GM19452 (cell line): Measurements from ENCODE around the gene MXD3.
"Not testable (repeated sequence)": the region's sequence is repeated elsewhere in the genome, so short reads cannot be mapped to it uniquely, and the experiment has no call there.

ENCODE experiments used
- ATAC-seq: cut with Tn5 transposase; IDR thresholded peaks from one replicate; pipeline ENCODE4 v1.9.1; 2021; ENCODE audit not compliant: unreplicated experiment

MXD3 gene

DNA sequence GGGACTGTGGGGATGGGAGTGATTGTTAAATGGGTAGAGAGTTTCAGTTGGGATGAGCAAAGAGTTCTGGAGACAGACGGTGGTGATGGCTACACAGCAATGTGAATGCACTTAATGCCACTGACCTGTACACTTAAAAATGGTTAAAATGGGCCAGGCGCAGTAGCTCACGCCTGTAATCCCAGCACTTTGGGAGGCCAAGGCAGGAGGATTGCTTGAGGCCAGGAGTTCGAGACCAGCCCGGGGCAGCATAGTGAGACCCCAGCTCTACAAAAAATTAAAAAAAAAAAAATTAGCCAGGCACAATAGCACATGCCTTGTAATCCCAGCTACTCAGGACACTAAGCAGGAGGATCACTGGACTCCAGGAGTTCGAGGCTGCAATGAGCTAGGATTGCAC is 32.1 kb upstream of the MXD3 start:
- ATAC-seq: no peak

DNA sequence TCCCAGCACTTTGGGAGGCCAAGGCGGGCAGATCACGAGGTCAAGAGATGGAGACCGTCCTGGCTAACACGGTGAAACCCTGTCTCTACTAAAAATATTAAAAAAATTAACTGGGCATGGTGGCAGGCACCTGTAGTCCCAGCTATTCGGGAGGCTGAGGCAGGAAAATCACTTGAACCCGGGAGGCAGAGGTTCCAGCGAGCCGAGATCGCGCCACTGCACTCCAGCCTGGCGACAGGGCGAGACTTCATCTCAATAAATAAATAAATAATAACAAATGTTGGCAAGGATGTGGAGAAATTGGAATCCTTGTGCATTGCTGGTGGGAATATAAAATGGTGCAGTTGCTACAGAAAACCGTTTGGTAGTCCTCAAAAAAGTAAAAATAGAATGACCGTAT is 31.3 kb upstream of the MXD3 start:
- not testable (repeated sequence) for ATAC-seq

DNA sequence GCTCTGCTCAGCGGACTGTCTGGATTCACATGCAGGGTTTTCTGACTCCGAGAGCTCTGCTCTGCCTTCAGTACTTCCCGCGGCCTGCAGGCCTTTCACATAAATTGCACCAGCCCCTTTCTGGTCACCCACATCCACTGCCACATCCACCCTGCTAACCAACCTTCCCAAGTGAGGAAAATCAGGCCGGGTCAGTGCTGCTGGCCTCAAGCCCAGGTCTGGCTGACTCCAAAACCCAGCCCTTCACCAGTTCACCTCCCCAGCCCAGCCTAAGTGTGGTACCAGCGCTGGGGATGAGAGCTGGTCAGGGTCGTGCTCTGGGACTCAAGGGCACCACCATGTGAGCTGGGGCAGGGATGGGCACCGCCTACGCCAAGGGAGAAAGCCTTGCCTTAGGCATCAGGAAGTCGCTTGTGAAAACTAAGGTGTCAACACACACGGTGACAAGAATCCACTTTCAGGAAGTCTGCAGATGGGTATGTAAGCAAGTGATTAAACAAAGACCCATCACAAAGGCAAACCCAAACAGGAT is 27.5 kb upstream of the MXD3 start:
- no peak for ATAC-seq

DNA sequence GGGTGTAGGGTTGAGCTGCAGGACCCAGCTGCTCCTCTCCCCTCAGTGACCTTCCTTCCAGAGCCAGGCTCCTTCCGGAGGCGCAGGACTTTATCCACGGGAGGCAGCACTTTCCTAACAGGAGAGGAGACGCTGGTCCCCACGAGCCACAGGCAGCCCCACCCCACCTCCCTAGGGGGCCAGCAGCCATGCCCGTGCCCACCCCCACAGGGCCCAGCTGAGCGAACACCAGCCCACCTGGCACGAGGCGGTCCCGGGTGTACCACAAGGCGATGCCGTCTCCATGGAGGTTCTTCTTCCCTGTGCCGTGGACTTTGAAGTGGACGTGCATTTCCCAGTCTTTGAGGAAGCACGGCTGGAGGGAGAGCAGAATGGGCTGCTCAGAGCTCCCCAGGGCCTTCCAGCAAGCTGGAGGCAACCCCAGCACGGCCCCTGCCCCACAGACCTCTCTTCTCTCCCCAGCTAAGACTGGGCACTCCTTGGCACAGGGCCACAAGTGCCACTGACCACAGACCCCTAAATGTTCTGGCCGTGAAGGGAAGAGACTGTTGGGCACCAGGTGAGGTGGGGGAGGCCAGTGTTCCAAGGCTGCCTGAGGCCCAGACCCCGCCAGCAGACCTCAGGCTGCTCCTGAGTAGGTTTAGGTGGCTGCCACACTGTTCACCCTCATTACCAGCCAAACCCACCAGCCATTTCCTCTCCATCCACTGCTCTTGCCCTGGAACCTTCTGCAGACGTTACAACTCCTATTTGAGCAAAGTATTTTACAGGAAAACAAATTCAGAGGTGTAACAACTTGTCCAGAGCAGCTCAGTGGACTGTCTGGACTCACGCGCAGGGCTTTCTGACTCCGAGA is 26.8 kb upstream of the MXD3 start:
- ATAC-seq: no peak

DNA sequence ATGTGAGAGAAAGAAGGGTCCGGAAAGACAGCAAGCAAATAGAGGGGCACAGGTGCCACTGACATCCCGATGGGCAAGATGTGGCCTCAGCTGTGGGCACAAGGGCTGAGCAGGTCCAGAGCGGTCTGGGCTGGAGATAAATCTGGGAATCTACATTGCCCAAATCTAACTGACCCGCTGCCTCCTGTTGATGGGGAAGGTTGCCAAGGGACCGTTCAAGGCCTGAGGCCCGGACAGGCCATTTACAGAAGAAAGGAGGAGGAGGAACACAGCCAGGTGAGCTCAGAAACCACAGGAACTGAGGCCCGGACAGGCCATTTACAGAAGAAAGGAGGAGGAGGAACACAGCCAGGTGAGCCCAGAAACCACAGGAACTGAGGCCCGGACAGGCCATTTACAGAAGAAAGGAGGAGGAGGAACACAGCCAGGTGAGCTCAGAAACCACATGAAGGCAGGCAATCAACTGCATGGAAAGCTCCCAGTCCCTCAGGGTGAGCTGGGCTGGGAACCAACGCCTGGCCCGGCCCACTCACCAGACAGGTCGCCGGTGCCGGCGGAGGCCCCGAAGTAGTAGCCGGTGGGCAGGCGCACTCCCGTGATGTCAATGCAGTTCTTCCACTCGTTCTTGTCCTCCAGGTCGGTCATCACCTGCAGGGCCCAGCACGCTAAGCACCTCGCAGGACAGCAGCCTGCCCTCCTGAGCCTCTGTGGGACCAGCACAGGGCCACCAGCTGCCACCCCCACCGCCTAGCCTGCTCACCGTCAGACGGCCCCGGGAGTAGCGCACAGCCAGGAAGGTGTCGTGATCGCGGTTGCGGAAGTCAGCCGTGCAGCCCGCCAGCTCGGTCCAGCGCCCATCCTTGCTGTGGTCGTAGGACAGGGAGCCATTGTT is 25.2 kb upstream of the MXD3 start:
- no peak for ATAC-seq

DNA sequence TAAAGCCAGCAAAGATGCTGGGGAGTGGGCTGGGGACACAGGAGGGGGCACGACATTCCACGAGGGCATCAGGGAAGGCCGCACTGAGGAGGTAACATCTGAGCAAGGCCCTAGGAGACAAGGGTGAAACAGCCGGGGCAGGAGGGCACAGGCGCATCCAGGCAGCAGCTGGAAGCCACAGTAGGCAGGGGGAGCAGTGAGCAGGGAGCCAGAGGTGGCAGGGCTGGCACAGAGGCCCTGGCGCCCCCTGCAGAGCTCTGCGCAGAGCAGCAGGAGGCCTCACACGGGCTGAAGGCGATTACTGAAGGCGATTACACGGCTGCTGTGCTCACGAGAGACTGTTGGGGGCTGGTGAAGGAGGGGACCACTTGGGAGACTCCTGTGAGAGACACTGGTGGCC is 24.4 kb upstream of the MXD3 start:
- no peak for ATAC-seq

DNA sequence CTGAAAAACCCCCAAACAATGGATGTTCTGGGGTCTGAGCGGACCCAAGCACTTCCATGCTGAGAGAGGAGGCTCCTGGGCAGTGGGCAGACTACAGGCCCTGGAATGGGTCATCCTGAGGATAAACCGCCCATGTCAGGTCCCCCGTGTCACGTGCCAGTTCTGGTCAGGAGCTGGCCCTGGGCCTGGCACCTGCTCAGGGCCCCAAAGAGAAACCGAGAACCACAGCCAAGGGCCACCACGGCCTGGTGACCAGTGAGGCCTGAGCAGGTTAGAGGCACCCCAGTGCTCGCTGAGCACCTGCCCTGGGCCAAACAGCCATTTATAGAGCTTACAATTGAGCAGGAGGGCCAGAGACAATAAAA is 24.0 kb upstream of the MXD3 start:
- ATAC-seq: no peak

DNA sequence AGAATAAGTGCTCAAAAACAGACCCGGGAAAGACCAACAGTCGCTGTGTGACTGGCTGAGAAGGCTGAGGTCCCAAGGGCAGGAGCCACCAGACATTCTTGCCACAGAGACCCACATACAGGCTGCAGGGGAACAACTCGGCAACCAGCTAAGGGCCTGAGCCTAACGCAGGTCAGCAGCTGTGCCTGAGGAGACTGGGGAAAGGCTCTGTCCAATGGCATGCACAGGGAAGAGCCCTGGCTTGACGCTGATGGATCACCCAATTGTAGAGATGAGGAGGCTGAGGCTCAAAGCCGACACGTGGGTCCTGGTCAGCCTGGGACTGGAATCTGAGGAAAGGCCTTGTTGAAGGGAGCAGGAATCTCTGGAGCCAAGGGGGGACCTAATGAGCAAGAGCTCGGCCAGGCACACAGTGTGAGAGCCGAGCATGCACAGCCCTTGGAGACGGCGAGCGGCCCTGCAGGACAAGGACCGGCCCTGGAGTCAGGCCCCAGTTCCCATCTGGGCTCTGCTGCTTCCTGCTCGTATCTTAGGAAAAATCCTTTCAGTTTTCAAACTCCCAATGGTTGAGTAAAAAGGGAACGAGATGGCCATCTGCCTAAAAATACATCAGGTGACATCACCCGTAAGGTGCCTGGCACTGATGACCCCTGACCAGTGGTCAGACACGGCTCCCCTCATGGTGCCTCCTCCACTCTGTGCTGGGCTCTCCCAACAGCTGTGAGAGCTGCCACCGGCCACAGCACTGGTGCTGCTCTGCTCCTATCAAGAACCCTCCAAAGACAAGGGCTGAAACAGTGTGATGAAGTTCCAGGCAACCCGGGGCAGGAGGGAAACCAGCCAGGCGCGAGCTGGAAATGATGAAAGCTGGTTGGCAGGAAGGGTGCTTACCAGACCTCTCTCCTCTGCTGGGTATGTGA is 23.3 kb upstream of the MXD3 start:
- ATAC-seq: no peak

DNA sequence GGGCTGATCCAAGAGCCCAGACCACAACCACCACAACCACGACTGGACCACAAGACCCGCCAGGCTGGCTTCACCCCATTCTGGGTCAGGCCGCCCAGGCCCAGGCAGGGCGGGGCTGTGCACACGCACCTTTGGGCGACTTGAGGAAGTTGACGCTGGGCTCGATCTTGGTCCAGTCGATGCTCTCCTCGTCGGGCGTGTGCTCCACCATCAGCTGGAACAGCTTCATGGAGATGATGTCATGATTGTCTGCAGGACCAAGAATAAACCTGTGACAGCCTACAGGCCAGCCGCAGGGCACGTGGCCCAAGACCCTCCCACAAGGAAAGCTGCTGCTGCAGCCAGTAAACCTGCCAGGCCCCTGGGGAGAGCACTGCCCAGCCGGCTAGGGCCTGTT is 22.5 kb upstream of the MXD3 start:
- ATAC-seq: no peak

DNA sequence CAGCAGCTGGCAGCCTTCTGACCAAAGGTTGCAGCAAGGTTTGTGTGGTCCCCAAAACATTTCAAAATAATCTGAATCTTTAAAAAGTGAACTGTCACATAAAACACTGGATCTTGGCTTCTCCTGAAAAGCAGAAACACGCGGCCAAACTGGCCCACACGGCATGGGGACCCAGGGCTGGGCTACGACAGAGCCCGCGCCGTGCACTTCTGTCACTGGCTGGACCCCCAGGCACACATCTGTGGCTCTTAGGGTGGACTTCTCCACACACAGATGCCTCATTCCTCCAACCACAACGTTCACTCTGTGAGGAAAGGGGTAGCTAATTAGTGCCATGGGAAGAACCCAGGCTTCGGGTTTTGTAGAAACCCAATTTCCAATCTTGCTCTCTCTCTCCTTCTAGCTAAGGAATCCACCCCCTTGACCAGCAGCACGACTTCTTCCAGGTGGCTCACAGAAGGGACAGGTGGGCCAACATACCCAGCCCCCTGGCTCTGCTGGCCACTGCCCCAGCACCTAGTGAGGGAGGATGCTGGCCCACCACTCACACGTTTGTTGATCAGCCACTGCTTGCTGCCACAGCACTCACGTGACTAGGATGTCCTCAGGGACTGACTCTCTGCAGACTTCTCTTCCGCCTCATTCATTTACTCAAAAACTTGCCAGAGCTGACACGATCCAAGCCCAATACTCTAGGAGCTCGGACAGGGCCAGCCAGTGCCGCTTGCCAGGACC is 21.9 kb upstream of the MXD3 start:
- ATAC-seq: no peak

DNA sequence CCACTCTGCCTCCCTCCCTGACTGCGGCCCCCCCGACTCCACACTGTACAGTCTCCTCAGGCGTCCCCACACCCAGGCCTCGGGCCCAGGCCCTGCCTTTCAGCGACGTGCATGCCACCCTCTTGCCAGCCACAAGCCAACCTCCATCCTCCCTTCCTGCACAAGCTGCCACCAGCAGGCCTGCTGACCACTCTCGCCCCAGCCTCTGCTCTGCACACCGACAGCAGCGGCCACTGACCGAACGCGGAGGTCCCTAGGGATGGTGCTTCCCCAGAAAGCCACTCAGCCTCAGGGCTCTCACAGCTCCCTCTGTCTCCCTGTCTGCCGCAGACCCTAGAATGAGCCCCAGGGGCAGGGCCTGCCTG is 21.2 kb upstream of the MXD3 start:
- no peak for ATAC-seq

DNA sequence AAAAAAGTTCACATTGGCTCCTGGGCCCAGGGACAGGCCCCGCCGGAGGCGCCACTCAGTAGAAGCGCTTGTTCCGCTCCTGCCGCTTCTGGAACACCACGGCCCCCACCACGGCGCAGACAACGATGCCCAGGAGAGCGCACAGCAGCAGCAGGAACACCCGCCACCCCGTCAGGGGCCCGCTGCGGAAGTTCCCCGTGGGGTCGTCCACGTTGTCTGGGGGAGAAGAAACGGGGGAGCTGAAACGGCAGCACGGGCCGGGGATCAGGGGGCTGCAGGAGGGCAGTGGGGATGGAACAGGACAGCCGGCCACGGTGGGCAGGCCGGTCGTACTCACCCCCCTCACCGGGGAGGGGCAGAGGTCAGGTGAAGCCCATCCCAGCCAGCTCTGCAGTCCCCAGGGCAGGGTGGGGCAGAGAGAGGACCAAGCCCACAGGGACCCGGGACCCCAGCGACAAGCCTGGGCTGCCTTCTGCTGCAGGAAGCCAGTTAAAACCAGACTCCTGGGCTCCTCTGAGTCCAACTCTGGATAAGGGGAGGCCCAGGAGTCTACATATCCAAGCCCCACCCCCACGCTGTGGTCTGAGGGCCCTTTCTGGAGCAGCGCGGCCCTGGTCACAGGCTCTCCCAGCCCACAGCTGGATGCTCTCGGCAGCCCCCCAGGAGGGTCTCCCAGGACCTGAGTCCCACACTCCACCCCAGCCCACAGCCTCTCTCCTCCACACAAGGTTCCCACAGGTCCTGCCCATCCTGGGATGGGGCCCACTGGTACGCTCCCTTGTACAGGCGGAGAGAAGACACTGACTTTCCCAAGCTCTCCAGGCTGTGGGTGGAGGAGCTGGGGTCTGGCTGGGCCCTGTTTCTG is 20.6 kb upstream of the MXD3 start:
- ATAC-seq: no peak

DNA sequence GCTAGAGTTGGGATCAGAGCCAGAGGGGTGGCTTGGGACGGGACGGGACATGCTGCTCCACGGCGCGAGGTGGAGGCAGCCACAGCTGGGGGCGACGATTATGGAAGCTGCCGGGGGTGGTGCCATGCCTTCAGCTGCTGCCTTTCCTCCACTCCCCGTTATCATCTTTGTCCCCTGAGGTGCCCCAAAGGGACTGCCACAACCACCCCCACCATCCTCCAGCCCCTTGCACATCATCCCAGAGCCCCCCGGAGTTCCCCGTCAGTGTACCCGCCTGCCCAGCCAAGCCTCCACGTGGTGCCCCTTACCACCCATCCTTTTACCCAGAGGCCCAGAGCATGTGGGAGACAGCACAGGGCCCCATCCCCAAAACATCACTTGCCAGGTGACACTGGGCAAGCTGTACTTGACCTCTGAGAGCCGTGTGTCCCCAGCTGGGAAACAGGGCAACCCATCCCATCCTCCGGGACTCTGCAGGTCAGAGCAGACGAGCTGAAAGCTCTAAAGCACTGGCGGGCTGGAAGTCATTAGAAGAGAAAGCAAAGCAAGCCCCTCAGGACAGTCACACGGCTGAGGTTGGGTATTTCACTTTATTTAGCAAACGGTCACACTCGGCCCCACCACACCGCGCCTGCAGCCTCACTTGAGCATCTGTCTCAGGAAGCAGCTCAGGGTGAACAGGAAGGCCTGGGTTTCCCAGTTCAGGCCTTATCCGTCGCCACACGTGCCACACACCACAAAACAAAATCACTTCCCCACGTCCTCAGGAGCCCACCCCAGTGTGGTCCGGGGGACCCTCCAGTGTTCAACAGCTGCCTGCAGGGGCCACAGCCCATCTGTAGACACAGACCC is 19.5 kb upstream of the MXD3 start:
- ATAC-seq: no peak

DNA sequence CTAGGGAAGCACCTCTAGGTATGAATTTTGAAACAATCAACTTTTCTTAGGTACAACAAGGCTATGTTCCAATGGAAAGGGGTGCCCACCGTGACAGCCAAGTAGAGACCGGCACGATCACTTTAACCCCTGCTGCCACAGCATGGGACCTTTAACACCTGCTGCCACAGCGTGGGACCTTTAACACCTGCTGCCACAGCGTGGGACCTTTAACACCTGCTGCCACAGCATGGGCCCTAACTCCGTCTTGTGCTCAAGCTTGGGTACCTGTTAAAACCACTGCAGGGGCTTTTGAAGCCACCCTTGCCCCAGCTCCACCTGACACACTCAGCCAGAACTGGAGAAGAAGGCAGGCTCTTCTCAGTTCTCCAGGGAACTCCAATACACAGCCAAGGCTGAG is 18.2 kb upstream of the MXD3 start:
- ATAC-seq: no peak

DNA sequence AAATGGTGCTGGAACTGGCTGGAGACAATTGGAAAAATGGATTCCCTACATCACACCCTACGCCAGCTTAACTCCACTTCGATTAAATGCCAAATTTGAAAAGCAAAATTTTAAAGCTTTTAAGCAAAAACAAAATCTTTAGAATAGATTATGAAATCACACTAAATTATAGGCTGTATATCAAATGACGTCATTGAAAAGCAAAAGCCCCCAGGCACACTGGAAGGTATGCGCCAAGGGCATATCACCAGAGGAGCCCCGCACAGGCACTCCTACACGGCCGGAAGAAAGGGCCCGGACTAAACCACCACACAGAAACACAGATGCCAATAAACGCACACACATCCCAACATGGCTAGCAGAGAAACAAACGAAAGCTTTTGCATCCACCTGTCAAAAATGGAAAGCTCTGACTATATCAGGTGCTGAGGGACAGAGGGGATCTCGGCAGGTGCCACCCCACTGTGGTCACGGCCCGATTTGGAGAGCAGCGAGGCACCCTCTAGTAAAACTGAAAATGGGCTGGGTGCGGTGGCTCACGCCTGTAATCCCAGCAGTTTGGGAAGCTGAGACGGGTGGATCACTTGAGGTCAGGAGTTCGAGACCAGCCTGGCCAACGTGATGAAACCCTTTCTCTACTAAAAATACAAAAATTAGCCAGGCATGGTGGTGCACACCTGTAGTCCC is 17.0 kb upstream of the MXD3 start:
- no peak for ATAC-seq

DNA sequence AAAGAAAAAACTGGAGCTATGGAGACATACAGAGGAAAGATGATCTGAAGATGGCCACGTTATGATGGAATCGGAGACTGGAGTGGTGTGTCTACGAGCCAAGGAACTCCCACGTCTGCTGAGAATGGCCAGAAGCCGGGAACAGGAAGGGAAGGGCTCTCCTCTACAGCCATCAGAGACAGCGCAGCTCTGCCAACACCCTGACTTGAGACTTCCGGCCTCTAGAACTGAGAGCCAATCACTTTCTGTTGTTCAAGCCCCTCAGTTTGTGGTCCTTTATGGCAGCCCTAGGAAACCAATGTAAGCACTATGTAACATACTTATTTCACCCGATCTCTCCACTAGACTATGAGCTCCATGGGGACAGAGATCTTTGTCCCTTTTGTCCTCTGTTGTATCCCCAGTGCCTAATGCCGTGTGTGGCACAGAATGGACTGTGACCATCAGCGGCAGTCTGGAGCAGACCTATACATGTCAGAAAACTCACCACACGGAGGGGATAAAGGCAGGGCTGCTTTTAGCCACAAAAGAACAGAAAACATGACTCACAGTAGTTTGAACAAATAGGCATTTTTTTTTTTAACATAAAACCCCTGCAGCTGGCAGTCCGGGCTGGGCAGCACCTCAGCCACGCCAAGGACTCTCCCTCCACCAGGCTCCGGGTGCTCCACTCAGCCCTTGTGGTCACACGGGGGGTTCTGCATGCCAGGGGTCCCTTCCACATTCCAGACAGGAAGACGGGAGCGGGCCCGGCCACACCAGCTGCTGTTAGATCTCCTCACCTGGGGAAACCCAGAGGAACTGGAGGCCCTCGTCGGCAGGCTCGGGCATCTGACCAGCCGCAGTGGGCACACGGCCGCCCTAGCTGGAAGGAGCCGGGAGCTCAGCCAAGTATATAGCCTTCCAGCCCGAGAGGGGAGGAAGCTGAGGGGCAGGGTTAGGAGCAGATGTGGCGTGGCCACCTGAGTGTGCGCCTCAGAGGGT is 16.1 kb upstream of the MXD3 start:
- ATAC-seq: no peak
